ENCODE results near the gene AGPS. TPM values are rescaled to one million over a fixed set of nuclear protein-coding genes. Genes with fewer than 3 reads are reported as not detected.
"Not testable (repeated sequence)": the region's sequence is repeated elsewhere in the genome, so short reads cannot be mapped to it uniquely, and the experiment has no call there.

AGPS gene
- total RNA-seq, 1 experiment from 2014 or later: 107 TPM

DNA sequence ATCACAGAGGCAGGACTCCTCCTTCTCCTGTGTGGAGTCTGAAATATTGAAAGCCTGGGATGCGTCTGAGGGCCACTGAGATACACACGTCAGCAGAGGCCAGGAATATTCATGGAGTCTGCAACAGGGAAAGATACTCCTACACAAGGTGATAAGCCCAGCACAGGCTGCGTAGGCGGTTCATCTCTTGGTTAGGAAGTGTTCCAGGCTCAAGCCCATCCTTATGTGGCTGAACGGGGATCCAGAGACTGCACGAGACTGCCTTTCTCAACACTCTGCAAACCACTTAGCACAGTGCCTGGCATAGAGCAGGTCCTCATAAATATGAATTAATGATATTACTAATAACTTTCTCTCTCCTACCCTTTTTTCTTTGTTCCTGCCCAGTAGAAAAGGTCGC, 29.2 kb upstream of the AGPS start:
- H3K36me3 ChIP-seq (ENCODE audit: low read depth): no peaks in the 10 kb centered on the region
- H3K27me3 ChIP-seq (ENCODE audit: insufficient read depth, low read depth): no peaks in the 10 kb centered on the region
- CTCF ChIA-PET: no interaction called here
- no peak for DNase-seq
- H3K4me2 ChIP-seq: no peak overlapping the region
- intact Hi-C loops (cut with micrococcal nuclease; ENCODE audit: unreplicated experiment): no loop called here
- H2AFZ ChIP-seq: no peak overlapping the region
- no TSS peak for BruUV-seq (replicated peaks)
- no peaks in the 10 kb centered on the region for H3K4me1 ChIP-seq (replicated peaks; ENCODE audit: insufficient read depth)
- POLR2A ChIA-PET (ENCODE audit: unreplicated experiment): no interaction called here
- H3K79me2 ChIP-seq (ENCODE audit: low read depth): no peaks in the 10 kb centered on the region
- H3K9me3 ChIP-seq (ENCODE audit: insufficient read depth, low read depth): 0 out of 2 replicates have a peak, but pooled peaks cover 5% of the 10 kb centered on the region
- no peaks in the 10 kb centered on the region for H4K20me1 ChIP-seq (ENCODE audit: insufficient read depth)
- H3K4me3 ChIP-seq: no peak overlapping the region
- no peak overlapping the region for H3K27ac ChIP-seq
- H3F3A ChIP-seq (ENCODE audit: insufficient read depth, low read depth): no peaks in the 10 kb centered on the region
- 0 out of 2 replicates have a peak, but pooled peaks cover 3% of the 10 kb centered on the region for H3K9me2 ChIP-seq (ENCODE audit: insufficient read depth)
- TF ChIP-seq CTCF (conservative IDR thresholded peaks at IDR 0.05) (no peak), EZH2 (IDR thresholded peaks at IDR 0.05; ENCODE audit: low read depth) (no peak)

GRCh38 chr2:177365764-177366163, 26.8 kb upstream of the AGPS start:
- H3K4me1 ChIP-seq (replicated peaks; ENCODE audit: insufficient read depth); H4K20me1 ChIP-seq (ENCODE audit: insufficient read depth); H3K4me3 ChIP-seq; H2AFZ ChIP-seq; BruUV-seq (replicated peaks); POLR2A ChIA-PET (ENCODE audit: unreplicated experiment); H3K79me2 ChIP-seq (ENCODE audit: low read depth); H3K9me2 ChIP-seq (ENCODE audit: insufficient read depth); DNase-seq; intact Hi-C loops (cut with micrococcal nuclease; ENCODE audit: unreplicated experiment); H3K36me3 ChIP-seq (ENCODE audit: low read depth); H3K27ac ChIP-seq; H3K27me3 ChIP-seq (ENCODE audit: insufficient read depth, low read depth); CTCF ChIA-PET; H3K4me2 ChIP-seq; H3F3A ChIP-seq (ENCODE audit: insufficient read depth, low read depth): not testable (repeated sequence)
- peaks cover 21% of the 10 kb centered on the region for H3K9me3 ChIP-seq (ENCODE audit: insufficient read depth, low read depth)

DNA sequence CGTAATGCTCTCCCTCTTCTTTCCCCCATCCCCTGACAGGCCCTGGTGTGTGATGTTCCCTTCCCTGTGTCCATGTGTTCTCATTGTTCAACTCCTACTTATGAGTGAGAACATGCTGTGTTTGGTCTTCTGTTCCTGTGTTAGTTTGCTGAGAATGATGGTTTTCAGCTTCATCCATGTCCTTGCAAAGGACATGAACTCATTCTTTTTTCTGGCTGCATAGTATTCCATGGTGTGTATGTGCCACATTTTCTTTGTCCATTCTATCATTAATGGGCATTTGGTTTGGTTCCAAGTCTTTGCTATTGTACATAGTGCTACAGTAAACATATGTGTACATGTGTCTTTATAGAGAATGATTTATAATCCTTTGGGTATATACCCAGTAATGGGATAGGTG, 24.6 kb upstream of the AGPS start:
- CTCF ChIA-PET; BruUV-seq (replicated peaks); H3K4me3 ChIP-seq; H3K27ac ChIP-seq; H3K36me3 ChIP-seq (ENCODE audit: low read depth); H3K9me2 ChIP-seq (ENCODE audit: insufficient read depth); H2AFZ ChIP-seq; H3K4me2 ChIP-seq; DNase-seq; POLR2A ChIA-PET (ENCODE audit: unreplicated experiment); H3K4me1 ChIP-seq (replicated peaks; ENCODE audit: insufficient read depth); H3K79me2 ChIP-seq (ENCODE audit: low read depth); intact Hi-C loops (cut with micrococcal nuclease; ENCODE audit: unreplicated experiment); H3F3A ChIP-seq (ENCODE audit: insufficient read depth, low read depth); H3K27me3 ChIP-seq (ENCODE audit: insufficient read depth, low read depth); H4K20me1 ChIP-seq (ENCODE audit: insufficient read depth): not testable (repeated sequence)
- peaks cover 33% of the 10 kb centered on the region for H3K9me3 ChIP-seq (ENCODE audit: insufficient read depth, low read depth)

DNA sequence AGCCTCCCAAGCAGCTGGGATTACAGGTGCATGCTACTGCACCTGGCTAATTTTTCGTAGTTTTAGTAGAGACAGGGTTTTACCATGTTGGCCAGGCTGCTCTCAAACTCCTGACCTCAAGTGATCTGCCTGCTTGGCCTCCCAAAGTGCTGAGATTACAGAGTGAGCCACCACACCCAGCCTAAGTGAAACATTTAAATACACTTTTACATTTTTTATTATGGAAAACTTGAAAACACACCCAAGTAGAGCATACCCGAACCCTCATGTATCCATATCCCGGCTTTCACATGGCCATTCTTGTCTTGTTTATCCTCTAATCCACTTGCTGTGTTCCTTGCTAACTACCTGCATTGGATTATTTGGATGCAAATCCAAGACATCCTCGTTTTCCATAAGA, 13.2 kb upstream of the AGPS start:
- ChIA-PET POLR2A (ENCODE audit: unreplicated experiment) (no interaction called here), CTCF (no interaction called here)
- H3K27me3 ChIP-seq (ENCODE audit: insufficient read depth, low read depth): no peaks in the 10 kb centered on the region
- no peaks in the 10 kb centered on the region for H3K36me3 ChIP-seq (ENCODE audit: low read depth)
- H3K4me3 ChIP-seq: no peak overlapping the region
- no peak overlapping the region for H3K4me2 ChIP-seq
- H3K4me1 ChIP-seq (replicated peaks; ENCODE audit: insufficient read depth): no peaks in the 10 kb centered on the region
- no peak overlapping the region for H3K27ac ChIP-seq
- H3K9me3 ChIP-seq (ENCODE audit: insufficient read depth, low read depth): peaks cover 7% of the 10 kb centered on the region; the same call in 1 of the 2 replicates
- no TSS peak for BruUV-seq (replicated peaks)
- no peaks in the 10 kb centered on the region for H4K20me1 ChIP-seq (ENCODE audit: insufficient read depth)
- intact Hi-C loops (cut with micrococcal nuclease; ENCODE audit: unreplicated experiment): no loop called here
- TF ChIP-seq EZH2 (IDR thresholded peaks at IDR 0.05; ENCODE audit: low read depth): no peak
- TF ChIP-seq CTCF (conservative IDR thresholded peaks at IDR 0.05): no peak
- H3K9me2 ChIP-seq (ENCODE audit: insufficient read depth): no peaks in the 10 kb centered on the region; the same call in 1 of the 2 replicates
- no peaks in the 10 kb centered on the region for H3K79me2 ChIP-seq (ENCODE audit: low read depth)
- no peak overlapping the region for H2AFZ ChIP-seq
- no peak for DNase-seq
- H3F3A ChIP-seq (ENCODE audit: insufficient read depth, low read depth): no peaks in the 10 kb centered on the region

Data from PC-9 (cell line).